Hindlimb muscle (tissue), 1 donor: ENCODE measurements around the gene FAM83C. TPM values are rescaled to one million over a fixed set of nuclear protein-coding genes. Genes with fewer than 3 reads are reported as not detected.

Experiments used
- DNase-seq: peaks from one replicate; pipeline ENCODE4 v3.0.0-alpha.2; 2013
- polyA plus RNA-seq: library from polyadenylated mRNA; unstranded; fragments of 120-200 nt; gene quantifications from one replicate; pipeline ENCODE4 v1.2.1, GENCODE V29; 2013; ENCODE audit not compliant: insufficient read length

FAM83C gene
- polyA plus RNA-seq = 0.17 TPM

DNA sequence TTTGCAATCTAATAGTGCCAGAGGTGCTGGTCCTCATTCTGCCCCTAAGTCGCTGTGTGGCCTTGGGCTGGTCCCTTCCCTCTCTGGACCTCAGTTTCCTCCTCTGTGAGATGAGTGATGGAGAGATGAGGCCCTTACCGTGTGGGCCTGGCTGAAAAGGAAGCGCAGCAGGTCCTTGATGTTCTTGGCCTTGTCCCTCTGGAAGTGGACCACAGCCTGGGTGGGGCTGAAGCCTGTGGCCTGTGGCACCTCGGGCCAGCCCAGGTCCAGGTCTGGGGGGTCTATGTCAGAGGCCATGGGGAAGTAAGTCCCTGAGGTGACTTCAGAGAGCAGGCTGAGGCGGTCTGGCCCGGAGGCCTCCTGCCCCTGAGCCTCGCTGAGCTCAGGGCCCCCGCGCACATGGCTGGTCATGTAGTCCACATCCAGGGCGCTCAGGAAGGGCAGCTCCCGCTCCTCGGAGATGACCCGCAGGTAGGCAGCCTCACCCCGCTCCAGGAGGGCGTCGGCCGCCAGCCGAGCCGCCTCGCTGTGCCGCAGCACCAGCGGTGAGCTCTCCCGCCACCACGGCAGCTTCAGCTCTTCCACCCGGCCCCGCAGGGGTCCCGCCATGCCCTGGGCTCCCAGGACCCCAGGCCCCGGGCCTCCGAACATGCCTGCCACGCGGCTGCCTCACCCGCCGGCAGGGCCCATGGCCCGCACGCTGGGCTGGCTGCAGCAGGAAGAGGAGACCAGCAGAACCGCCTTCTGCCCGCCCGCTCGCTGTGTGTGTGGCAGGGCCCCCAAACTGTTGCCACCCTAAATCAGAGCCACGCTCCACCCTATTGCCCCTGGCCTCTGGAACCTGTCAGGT is at the start of gene FAM83C:
TSS of gene FAM83C (minus strand) at position 772 of the 850 bp plus-strand sequence. CDS start at position 651, 121 bp downstream.
- no peak for DNase-seq

- no peak for DNase-seq
These were observed 49.3 kb upstream of the FAM83C start for GRCh38 chr20:35341366-35342028.

GRCh38 chr20:35340436-35340835 is 48.2 kb upstream of the FAM83C start:
- DNase-seq = no peak

DNA sequence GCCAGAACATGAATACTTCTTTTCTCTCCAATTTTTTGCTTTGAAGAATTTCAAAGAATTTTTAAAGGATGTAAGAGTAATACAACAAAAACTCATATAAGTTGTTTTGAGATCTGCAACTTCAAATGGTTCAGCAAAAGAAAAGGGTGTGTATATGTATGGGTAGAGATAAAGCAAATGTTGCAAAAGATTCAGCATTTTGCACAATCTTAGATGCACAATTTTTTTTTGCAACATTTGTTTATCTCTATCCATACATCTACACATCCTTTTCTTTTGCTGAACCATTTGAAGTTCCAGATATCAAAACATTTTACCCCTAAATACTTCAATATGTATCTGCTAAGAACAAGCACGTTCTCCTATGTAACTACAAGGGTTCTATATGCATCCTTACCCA is 47.4 kb upstream of the FAM83C start:
- DNase-seq = no peak

DNA sequence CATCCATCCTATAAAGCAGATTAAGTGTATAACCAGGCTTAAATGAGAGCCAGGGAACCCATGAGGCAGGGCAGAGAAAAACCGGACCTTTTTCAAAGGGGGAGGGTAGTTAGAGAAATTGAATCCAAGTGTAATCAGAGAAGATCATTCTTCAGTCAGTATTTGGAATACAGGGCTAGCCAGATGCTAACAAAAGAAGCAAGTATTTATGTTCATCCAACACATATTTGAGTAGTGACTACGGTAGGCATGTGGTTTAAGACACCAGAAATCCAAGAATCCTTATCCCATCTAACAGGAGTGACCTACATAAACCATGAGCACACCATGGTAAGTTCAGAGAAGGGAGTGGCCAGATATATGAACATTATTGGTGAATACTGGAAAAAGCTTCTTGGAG is 46.8 kb upstream of the FAM83C start:
- no peak for DNase-seq

- DNase-seq = no peak
These were observed 42.3 kb upstream of the FAM83C start for GRCh38 chr20:35334311-35335101.

- no peak for DNase-seq
These were observed 41.4 kb upstream of the FAM83C start for GRCh38 chr20:35333606-35334005.

- DNase-seq = no peak
These were observed 40.4 kb upstream of the FAM83C start for GRCh38 chr20:35332540-35333200.

DNA sequence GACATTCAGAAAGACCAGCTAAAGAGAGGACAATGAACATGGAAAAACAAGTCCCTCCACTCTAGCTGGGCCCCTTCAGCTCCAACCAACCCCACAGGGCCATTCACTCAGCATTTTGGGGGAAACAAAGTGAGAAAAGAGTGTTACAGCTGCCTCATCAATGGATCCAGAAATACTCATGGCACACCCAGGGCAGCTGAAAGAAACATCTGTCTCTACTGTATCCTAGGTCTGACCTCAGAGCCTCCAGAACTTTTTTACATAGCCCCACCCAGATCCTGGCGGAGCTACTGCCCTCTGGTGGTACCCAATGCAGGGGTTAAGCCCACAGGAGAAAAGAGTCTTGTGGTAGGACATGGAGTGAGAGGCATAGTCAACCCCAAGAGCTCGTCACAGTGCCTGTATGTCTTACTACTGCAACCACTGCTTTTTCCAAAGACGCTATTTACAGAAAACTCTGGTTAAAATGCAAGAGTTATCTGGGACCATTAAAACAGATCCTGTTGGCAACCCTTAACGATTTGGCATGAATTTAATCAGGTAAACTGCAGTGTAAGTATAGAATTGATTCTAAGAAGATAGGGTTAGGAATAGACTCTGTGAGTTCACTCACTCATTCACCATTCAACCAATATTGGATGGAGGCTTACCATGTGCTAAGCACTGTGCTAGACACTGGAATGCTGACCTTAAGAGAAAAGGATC is 37.4 kb upstream of the FAM83C start:
- DNase-seq = no peak

DNA sequence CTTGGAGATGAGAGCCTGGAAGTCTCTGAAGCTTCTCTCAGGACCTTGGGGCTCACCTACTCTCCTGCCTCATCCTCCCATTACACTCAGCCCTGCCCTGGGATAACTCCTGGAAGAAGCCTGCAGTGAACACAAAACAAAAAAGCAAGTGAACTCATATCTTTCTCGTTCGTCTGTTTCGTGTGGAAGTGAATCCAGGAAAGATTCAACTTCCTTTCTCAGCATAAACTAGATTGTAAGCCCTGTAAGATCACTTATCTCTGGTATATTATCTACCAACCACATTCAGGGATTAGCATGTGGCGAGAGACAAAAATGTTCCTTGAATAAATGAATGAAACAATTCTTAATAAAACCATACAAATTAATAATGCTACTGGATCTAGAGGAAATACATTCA is 36.5 kb upstream of the FAM83C start:
- DNase-seq = no peak

DNA sequence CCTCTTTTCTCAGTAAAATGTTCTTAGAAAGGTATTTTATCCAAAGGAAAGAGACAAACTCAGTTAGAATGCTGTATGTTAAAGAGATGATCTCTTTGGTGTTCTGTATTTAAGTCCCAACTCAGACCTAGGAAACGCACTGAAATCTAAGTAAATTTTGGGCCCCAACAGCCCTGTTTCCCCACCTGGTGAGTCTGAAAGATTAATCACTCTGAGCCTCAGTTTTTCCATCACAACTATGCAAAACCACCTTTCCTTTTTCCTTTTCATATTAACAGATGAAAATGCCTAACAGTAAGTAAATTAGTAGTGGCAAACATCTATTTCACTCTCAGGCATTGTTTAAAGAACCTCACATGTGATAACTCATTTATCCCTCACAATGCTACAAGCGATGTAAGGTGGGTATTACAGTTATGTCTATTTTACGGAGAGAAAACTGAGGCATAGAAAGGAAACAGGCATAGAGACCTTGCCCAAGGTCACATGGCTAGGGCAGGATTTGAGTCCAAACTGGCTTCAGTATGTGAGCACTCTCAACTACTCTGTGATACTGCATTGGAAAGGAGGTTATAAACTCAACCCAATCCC is 36.0 kb upstream of the FAM83C start:
- DNase-seq = no peak

DNA sequence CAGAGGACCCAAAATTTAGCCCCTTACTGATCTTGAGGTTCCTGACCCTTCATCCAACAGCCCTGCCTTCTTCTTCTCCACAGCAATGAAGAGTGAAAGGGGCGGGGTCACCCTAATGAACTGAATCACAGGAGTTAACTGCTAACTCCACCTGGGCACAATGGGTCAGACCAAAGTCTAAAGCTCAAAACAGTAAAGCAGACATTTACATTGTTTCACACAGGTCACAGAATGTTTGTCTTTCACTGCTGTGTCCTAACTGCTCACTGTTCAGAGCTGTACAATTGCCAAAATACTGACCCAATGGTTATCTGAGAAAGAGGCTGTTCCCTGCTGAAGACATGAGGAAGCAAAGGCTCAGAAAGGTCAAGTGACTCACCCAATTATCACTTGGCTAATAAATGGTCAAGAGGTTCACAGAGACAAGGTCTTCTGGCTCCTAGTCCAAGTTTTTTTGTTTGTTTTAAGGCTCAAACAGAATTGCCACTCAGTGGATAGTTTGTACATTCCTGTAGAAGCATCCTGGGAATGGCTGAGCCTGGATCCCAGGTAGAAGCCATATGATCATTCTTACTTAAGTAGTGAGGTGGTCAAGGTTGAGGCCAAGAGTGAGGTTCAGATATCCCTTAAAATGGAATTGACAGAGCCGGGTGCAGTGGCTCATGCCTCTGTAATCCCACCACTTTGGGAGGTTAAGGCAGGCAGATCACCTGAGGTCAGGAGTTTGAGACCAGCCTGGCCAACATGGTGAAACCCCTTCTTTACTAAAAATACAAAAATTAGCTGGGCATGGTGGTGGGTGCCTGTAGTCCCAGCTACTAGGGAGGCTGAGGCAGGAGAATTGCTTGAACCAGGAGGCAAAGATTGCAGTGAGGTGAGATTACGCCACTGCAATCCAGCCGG is 35.1 kb upstream of the FAM83C start:
- no peak for DNase-seq

GRCh38 chr20:35326740-35327073 is 34.5 kb upstream of the FAM83C start:
- no peak for DNase-seq

DNA sequence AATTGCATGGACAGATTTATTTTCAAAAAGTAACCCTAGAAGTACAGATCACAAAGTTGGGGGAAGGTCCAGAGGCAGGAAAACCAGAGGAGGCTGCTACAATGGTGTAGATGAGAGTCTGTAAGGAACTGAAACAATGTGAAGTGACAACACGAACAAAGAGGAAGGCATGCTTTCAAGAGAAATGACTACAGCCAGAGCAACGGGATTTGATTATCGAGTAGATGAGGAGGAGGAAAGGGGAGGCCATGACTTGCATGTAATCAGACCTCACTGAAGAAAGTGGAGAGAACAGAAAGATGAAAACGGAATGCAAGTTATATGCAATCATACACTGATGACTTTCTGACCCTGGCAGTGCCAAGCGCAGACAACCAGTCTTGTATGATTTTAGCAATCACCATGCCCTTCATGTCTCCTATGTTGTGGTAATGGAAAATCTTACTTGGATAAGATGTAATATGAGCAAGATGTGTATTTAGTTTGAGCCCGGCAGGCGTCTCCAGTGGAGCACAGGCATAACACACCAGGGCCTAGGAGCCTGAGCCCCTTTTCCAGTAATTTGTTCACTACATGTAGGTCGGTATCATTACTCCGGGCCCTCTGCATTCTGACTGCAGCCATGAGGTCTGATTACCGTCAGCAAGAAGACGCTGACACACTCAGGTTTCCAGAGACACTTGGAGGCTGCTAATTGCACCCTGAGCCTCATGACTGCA is 34.0 kb upstream of the FAM83C start:
- no peak for DNase-seq

DNA sequence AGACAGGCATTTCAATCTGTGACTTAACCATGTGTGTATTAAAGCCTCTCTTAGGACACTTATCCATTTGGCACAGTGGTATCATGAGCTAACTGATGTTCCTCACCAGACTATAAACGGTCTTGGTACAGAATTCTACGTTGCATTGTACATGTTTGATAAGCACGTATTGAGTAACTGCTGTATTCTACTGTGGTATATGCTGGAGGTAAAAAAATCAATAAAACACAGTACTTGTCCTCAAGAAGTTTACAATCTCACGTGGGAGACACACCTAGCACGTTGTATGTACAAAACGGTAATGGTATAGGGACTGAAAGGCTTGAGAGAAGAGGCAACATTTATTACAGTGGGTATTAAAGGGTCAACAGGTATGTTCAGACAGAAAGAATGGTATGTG is 33.2 kb upstream of the FAM83C start:
- no peak for DNase-seq

- DNase-seq = no peak
These were observed 28.3 kb upstream of the FAM83C start for GRCh38 chr20:35320396-35321126.

DNA sequence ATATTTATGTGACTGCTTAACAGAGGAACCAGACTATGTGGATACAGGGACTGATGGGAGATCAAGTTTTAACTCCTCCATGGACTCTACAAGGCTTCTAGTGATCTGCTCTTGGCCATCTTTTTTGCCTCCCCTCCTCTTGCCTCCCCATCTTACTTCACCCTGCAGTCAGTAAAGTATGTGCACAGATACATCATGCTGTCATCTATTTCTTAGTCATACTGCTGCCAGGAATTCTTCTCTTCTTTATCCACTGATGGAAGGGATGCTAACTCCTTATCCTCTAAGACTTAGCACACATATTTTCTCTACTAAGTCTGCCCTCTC is 27.6 kb upstream of the FAM83C start:
- DNase-seq = no peak

- no peak for DNase-seq
These were observed 27.1 kb upstream of the FAM83C start for GRCh38 chr20:35319192-35319870.
